Colonic mucosa (tissue), 4 donors: ENCODE measurements around the gene LINGO1. TPM values are rescaled to one million over a fixed set of nuclear protein-coding genes. Genes with fewer than 3 reads are reported as not detected.
A peak's percentile ranks its signal among the peaks of the same experiment; 100 is the strongest.

Source experiments
- DNase-seq: peaks from one replicate; pipeline ENCODE4 v3.0.0-alpha.2; 2020
- H3K27ac ChIP-seq: fragments of 200-600 bp; one replicate; pipeline ENCODE4 v1.8.0; 2021
- H3K27me3 ChIP-seq: fragments of 200-600 bp; one replicate; pipeline ENCODE4 v1.8.0; 2021
- H3K36me3 ChIP-seq: fragments of 200-600 bp; one replicate; pipeline ENCODE4 v1.8.0; 2021
- H3K4me1 ChIP-seq: fragments of 200-600 bp; one replicate; pipeline ENCODE4 v1.8.0; 2021; ENCODE audit warnings: mild to moderate bottlenecking
- H3K4me3 ChIP-seq: fragments of 200-600 bp; one replicate; pipeline ENCODE4 v1.8.0; 2021
- H3K9ac ChIP-seq, 2 donors: one replicate each; pipeline ENCODE4 v1.7.0; 2013; ENCODE audit warnings: control low read depth in 2 of 2, low read depth in 2 of 2, low read length in 2 of 2
- H3K9me3 ChIP-seq: fragments of 200-600 bp; one replicate; pipeline ENCODE4 v1.8.0; 2021
- intact Hi-C: fragments of 100-400 bp; cut with DNase I; formaldehyde crosslinking; loops from one replicate; pipeline ENCODE4 v1.14.1; 2022
- total RNA-seq, 2 donors: library from RNA; stranded (reverse); fragmentation: NEBNext Ultra II Directional in 1 of 2; extraction: Animal tissue kit (Norgen Biotek cat#: 25700) in 1 of 2; gene quantifications; one replicate each; pipeline ENCODE4 v1.2.1, GENCODE V29; 2021
- TF ChIP-seq, protein P1 (sequence below): fragments of 200-600 bp; IDR thresholded peaks from one replicate; pipeline ENCODE4 v1.8.0; 2022; ENCODE audit warnings: antibody characterized with exemption, mild to moderate bottlenecking
- donor health status: healthy.
- donor health status: DM: no; HTN: no; CAD: no.
- donor health status: DM: no; HTN: no; CAD: no.

LINGO1 gene
- total RNA-seq, 2 donors from 2014 or later: 0.79 to 1.1 TPM

GRCh38 chr15:77572186-77572585 lies 60.5 kb downstream of the LINGO1 start:
- Histone ChIP-seq H3K27ac (no peak overlapping the region), H3K9me3 (no peaks in the 10 kb centered on the region), H3K4me3 (no peak overlapping the region), H3K36me3 (no peaks in the 10 kb centered on the region), H3K4me1 (no peaks in the 10 kb centered on the region), H3K27me3 (no peaks in the 10 kb centered on the region), H3K9ac (no peak overlapping the region)
- intact Hi-C loops: no loop called here
- no peak for DNase-seq
- TF ChIP-seq, protein P1, sequence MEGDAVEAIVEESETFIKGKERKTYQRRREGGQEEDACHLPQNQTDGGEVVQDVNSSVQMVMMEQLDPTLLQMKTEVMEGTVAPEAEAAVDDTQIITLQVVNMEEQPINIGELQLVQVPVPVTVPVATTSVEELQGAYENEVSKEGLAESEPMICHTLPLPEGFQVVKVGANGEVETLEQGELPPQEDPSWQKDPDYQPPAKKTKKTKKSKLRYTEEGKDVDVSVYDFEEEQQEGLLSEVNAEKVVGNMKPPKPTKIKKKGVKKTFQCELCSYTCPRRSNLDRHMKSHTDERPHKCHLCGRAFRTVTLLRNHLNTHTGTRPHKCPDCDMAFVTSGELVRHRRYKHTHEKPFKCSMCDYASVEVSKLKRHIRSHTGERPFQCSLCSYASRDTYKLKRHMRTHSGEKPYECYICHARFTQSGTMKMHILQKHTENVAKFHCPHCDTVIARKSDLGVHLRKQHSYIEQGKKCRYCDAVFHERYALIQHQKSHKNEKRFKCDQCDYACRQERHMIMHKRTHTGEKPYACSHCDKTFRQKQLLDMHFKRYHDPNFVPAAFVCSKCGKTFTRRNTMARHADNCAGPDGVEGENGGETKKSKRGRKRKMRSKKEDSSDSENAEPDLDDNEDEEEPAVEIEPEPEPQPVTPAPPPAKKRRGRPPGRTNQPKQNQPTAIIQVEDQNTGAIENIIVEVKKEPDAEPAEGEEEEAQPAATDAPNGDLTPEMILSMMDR: no peak

DNA sequence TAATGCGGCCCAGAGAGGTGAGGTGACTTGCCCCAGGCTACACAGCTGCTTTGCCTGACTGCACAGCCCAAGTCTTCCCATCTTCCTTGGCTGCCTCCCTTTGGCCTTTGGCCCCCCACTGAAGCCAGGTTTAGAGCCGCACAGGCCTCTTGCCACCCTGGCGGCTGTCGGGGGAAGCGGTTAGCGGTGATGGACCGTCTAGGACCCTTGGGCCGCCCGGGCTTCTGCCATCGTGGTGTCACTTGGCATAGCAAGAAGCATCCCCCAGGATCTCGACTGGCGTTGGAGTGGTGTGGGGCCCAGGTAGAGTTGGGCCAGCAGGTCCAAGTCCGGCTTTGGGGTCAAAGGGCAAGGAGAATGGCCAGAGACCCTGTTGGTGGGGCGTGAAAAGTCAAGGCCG lies 61.0 kb downstream of the LINGO1 start:
- TF ChIP-seq, protein P1: no peak
- DNase-seq: no peak

GRCh38 chr15:77571181-77571580 lies 61.5 kb downstream of the LINGO1 start:
- TF ChIP-seq, protein P1: no peak
- intact Hi-C loops: no loop called here
- no peaks in the 10 kb centered on the region for H3K36me3 ChIP-seq
- no peaks in the 10 kb centered on the region for H3K4me1 ChIP-seq
- no peak for DNase-seq
- no peaks in the 10 kb centered on the region for H3K9me3 ChIP-seq
- H3K4me3 ChIP-seq: no peak overlapping the region
- no peak overlapping the region for H3K9ac ChIP-seq
- no peaks in the 10 kb centered on the region for H3K27me3 ChIP-seq
- H3K27ac ChIP-seq: no peak overlapping the region

More for the DNA sequence above, 61.0 kb downstream of the LINGO1 start:
- Histone ChIP-seq H3K9ac (no peak overlapping the region), H3K4me1 (no peaks in the 10 kb centered on the region), H3K9me3 (no peaks in the 10 kb centered on the region), H3K27me3 (no peaks in the 10 kb centered on the region), H3K4me3 (no peak overlapping the region), H3K36me3 (no peaks in the 10 kb centered on the region), H3K27ac (no peak overlapping the region)
- intact Hi-C loops: no loop called here

DNA sequence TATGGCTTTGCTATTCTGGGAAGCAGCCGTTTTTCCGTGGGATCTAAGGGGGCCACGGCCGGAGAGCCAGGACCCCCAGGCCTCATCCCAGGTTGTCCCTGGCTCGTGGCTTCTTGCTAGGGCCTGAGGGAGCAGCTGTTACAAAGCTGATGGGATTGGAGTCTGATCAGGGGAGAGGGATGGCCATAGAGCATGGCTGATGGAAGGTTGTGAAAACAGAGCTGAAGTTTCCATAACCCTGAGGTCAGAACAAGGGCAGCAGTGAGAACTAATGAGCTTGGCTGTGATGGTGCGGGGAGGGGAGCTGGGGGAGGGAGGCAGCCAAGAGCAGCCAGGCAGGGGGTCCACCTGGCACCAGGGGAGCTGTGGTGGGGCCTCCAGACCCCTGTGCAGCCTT lies 63.0 kb downstream of the LINGO1 start:
- Histone ChIP-seq H3K9me3 (no peaks in the 10 kb centered on the region), H3K4me1 (no peaks in the 10 kb centered on the region), H3K27ac (no peak overlapping the region), H3K36me3 (no peaks in the 10 kb centered on the region), H3K9ac (no peak overlapping the region), H3K27me3 (no peaks in the 10 kb centered on the region), H3K4me3 (peak overlapping the region; percentile 1)
- no peak for DNase-seq
- intact Hi-C loops: no loop called here
- TF ChIP-seq, protein P1: no peak

DNA sequence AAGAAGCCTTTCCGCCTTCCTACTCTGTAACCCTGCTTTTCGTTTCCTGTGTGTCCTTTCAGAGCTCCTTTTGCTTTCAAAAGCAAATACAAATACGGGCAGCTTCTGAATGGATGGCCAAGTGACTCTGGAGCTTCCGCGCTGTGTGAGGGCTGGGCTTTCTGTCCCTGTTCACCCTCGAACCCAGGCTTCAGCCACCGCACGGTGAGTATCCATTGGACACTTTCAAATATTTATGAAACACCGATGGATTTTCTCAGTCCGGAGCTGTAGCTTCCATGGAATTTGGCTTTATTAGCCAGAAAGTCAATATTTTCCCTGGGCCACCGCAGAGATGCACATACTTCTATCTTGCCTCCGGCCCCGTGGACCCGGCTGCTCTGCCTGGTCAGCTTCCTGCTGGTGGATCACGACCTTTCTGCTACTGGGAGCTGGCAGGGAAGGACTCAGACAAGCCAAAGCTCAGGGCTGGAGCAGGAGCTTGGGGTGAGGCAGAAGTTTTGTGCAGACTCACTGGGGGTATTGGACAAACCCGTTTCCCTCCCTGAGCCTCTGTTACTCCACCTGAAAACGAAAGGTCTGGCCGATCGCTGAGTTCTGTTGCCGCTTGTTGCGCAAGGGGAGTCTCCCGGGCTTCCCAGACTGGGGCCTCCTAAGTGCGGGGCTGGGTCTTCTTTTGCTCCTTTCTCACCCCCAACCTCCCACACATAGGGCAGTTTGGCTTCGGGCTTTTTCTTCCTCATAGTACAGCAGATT lies 63.6 kb downstream of the LINGO1 start:
- no peak overlapping the region for H3K27ac ChIP-seq
- no peak overlapping the region for H3K9ac ChIP-seq
- peak overlapping the region; percentile 1 for H3K4me3 ChIP-seq
- TF ChIP-seq, protein P1: no peak
- H3K4me1 ChIP-seq: no peaks in the 10 kb centered on the region
- intact Hi-C loops: no loop called here
- no peaks in the 10 kb centered on the region for H3K9me3 ChIP-seq
- no peaks in the 10 kb centered on the region for H3K27me3 ChIP-seq
- no peaks in the 10 kb centered on the region for H3K36me3 ChIP-seq
- DNase-seq: no peak
